ENCODE results near the gene MORN1.

GRCh38 chr1:2304921-2305681 is 86.3 kb downstream of the MORN1 start:
- TF ChIP-seq CTCF (IDR thresholded peaks at IDR 0.05; ENCODE audit: low read length) (no peak), EZH2 (IDR thresholded peaks at IDR 0.05; ENCODE audit: borderline replicate concordance, low read length) (no peak)

Data from OCI-LY1 (cell line).